Neural cell (in vitro differentiated cells): Measurements from ENCODE around the gene NEURL1. TPM values are rescaled to one million over a fixed set of nuclear protein-coding genes. Genes with fewer than 3 reads are reported as not detected.

Source experiments
- H2AFZ ChIP-seq: fragments of 200-600, 300-800 bp; sonication (generic), shearing (Covaris generic); 2 replicates; pipeline ENCODE4 v1.6.0; 2014; ENCODE audit warnings: low read depth, mild to moderate bottlenecking, antibody characterized with exemption, low read length, moderate library complexity
- H3F3A ChIP-seq: fragments of 200-600 bp; shearing (Covaris generic); 2 replicates; pipeline ENCODE4 v1.6.1; 2016; ENCODE audit warnings: mild to moderate bottlenecking, moderate library complexity, mixed read lengths, antibody characterized with exemption, low read length; ENCODE audit not compliant: insufficient read depth, poor library complexity, severe bottlenecking
- H3K27ac ChIP-seq: fragments of 200-600, 300-800 bp; sonication (generic), shearing (Covaris generic); 2 replicates; pipeline ENCODE4 v1.5.1; 2014; ENCODE audit warnings: mild to moderate bottlenecking, low read length, moderate library complexity
- H3K27me3 ChIP-seq: fragments of 300-800, 200-600 bp; sonication (generic), shearing (Covaris generic); 2 replicates; pipeline ENCODE4 v1.6.0; 2014; ENCODE audit warnings: mild to moderate bottlenecking, low read depth, low read length, moderate library complexity; ENCODE audit not compliant: insufficient read depth
- H3K36me3 ChIP-seq: fragments of 300-800, 200-600 bp; sonication (generic), shearing (Covaris generic); 2 replicates; pipeline ENCODE4 v1.5.1; 2014; ENCODE audit warnings: mild to moderate bottlenecking, antibody characterized with exemption, low read length, moderate library complexity; ENCODE audit not compliant: insufficient read depth
- H3K4me2 ChIP-seq: fragments of 300-800, 200-600 bp; sonication (generic), shearing (Covaris generic); 2 replicates; pipeline ENCODE4 v1.6.0; 2014; ENCODE audit warnings: mild to moderate bottlenecking, low read length
- H3K4me3 ChIP-seq: fragments of 300-800, 200-600 bp; sonication (generic), shearing (Covaris generic); 2 replicates; pipeline ENCODE4 v1.5.1; 2014; ENCODE audit warnings: mild to moderate bottlenecking, low read length, moderate library complexity
- H3K79me2 ChIP-seq: fragments of 200-600 bp; shearing (Covaris generic); replicated peaks from 2 replicates; pipeline ENCODE4 v1.6.0; 2014; ENCODE audit warnings: mild to moderate bottlenecking, low read length, moderate library complexity; ENCODE audit not compliant: insufficient read depth
- H3K9ac ChIP-seq: fragments of 300-800, 200-600 bp; sonication (generic), shearing (Covaris generic); 2 replicates; pipeline ENCODE4 v1.6.1; 2016; ENCODE audit warnings: mild to moderate bottlenecking, low read length, mixed read lengths
- H3K9me2 ChIP-seq: fragments of 200-600 bp; shearing (Covaris generic); 2 replicates; pipeline ENCODE4 v1.6.1; 2016; ENCODE audit warnings: mild to moderate bottlenecking, low read length, mixed read lengths; ENCODE audit not compliant: insufficient read depth
- H3K9me3 ChIP-seq: fragments of 200-600, 300-800 bp; sonication (generic), shearing (Covaris generic); 2 replicates; pipeline ENCODE4 v1.6.1; 2016; ENCODE audit warnings: mild to moderate bottlenecking, mixed run types, low read length, moderate library complexity, mixed read lengths
- H4K20me1 ChIP-seq: fragments of 200-600 bp; shearing (Covaris generic); 2 replicates; pipeline ENCODE4 v1.6.1; 2016; ENCODE audit warnings: mild to moderate bottlenecking, mixed run types; ENCODE audit not compliant: insufficient read depth
- EP300 ChIP-seq: fragments of 450-650 bp; conservative IDR thresholded peaks from 2 replicates; pipeline ENCODE4 v1.6.1; 2014; ENCODE audit warnings: antibody characterized with exemption, mild to moderate bottlenecking, moderate library complexity; ENCODE audit not compliant: poor library complexity, severe bottlenecking
- EZH2 ChIP-seq: fragments of 200-600, 300-800 bp; shearing (Covaris generic), sonication (generic); IDR thresholded peaks from 2 replicates; pipeline ENCODE4 v1.6.1; 2014; ENCODE audit warnings: antibody characterized with exemption, low read length, borderline replicate concordance, mild to moderate bottlenecking; ENCODE audit not compliant: insufficient read depth, poor library complexity, severe bottlenecking
- MXI1 ChIP-seq: fragments of 450-650 bp; conservative IDR thresholded peaks from 2 replicates; pipeline ENCODE4 v1.6.1; 2014; ENCODE audit warnings: antibody characterized with exemption, mild to moderate bottlenecking; ENCODE audit not compliant: poor library complexity, severe bottlenecking
- POLR2AphosphoS5 ChIP-seq: IDR thresholded peaks from 2 replicates; pipeline ENCODE4 v1.6.1; 2012
- RAD21 ChIP-seq: fragments of 450-650 bp; conservative IDR thresholded peaks from 2 replicates; pipeline ENCODE4 v1.6.1; 2014; ENCODE audit warnings: antibody characterized with exemption, mild to moderate bottlenecking, moderate library complexity
- SMC3 ChIP-seq: fragments of 450-650 bp; conservative IDR thresholded peaks from 2 replicates; pipeline ENCODE4 v1.6.1; 2014; ENCODE audit warnings: antibody characterized with exemption, mild to moderate bottlenecking, moderate library complexity; ENCODE audit not compliant: poor library complexity
- TAF1 ChIP-seq: IDR thresholded peaks from 2 replicates; pipeline ENCODE4 v1.6.1; 2012; ENCODE audit warnings: low read depth
- polyA plus RNA-seq: library from polyadenylated mRNA; depleted of rRNA; stranded (reverse); fragments of >200 nt; gene quantifications from 2 replicates; pipeline ENCODE4 v1.2.3, GENCODE V29; 2014
- TF ChIP-seq, protein P1 (sequence below): IDR thresholded peaks from 2 replicates; pipeline ENCODE4 v1.6.1; 2012; ENCODE audit warnings: borderline replicate concordance
- TF ChIP-seq, protein P2 (sequence below): fragments of 450-650 bp; IDR thresholded peaks from 2 replicates; pipeline ENCODE4 v1.5.1; 2014; ENCODE audit warnings: antibody characterized with exemption, mild to moderate bottlenecking, moderate library complexity; ENCODE audit not compliant: poor library complexity, severe bottlenecking

Gene NEURL1
- polyA plus RNA-seq, 1 donor from 2014 or later = 12.3 TPM

- no peaks in the 10 kb centered on the region for H4K20me1 ChIP-seq
- no peaks in the 10 kb centered on the region for H3K36me3 ChIP-seq
- H3K27ac ChIP-seq = no peak overlapping the region
- no peak overlapping the region for H3K4me2 ChIP-seq
- no peaks in the 10 kb centered on the region for H3K9me2 ChIP-seq
- no peak overlapping the region for H3K4me3 ChIP-seq
- H3K9ac ChIP-seq = no peak overlapping the region
- H3K79me2 ChIP-seq = no peaks in the 10 kb centered on the region
- H3K27me3 ChIP-seq = no peaks in the 10 kb centered on the region
- H3F3A ChIP-seq = no peaks in the 10 kb centered on the region
- no peaks in the 10 kb centered on the region for H3K9me3 ChIP-seq
- H2AFZ ChIP-seq = no peak overlapping the region
- TF ChIP-seq TAF1 (no peak), SMC3 (no peak), EP300 (no peak), MXI1 (no peak), RAD21 (no peak), EZH2 (no peak), POLR2AphosphoS5 (no peak)
- TF ChIP-seq, protein P1, sequence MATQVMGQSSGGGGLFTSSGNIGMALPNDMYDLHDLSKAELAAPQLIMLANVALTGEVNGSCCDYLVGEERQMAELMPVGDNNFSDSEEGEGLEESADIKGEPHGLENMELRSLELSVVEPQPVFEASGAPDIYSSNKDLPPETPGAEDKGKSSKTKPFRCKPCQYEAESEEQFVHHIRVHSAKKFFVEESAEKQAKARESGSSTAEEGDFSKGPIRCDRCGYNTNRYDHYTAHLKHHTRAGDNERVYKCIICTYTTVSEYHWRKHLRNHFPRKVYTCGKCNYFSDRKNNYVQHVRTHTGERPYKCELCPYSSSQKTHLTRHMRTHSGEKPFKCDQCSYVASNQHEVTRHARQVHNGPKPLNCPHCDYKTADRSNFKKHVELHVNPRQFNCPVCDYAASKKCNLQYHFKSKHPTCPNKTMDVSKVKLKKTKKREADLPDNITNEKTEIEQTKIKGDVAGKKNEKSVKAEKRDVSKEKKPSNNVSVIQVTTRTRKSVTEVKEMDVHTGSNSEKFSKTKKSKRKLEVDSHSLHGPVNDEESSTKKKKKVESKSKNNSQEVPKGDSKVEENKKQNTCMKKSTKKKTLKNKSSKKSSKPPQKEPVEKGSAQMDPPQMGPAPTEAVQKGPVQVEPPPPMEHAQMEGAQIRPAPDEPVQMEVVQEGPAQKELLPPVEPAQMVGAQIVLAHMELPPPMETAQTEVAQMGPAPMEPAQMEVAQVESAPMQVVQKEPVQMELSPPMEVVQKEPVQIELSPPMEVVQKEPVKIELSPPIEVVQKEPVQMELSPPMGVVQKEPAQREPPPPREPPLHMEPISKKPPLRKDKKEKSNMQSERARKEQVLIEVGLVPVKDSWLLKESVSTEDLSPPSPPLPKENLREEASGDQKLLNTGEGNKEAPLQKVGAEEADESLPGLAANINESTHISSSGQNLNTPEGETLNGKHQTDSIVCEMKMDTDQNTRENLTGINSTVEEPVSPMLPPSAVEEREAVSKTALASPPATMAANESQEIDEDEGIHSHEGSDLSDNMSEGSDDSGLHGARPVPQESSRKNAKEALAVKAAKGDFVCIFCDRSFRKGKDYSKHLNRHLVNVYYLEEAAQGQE = no peak
- TF ChIP-seq, protein P2, sequence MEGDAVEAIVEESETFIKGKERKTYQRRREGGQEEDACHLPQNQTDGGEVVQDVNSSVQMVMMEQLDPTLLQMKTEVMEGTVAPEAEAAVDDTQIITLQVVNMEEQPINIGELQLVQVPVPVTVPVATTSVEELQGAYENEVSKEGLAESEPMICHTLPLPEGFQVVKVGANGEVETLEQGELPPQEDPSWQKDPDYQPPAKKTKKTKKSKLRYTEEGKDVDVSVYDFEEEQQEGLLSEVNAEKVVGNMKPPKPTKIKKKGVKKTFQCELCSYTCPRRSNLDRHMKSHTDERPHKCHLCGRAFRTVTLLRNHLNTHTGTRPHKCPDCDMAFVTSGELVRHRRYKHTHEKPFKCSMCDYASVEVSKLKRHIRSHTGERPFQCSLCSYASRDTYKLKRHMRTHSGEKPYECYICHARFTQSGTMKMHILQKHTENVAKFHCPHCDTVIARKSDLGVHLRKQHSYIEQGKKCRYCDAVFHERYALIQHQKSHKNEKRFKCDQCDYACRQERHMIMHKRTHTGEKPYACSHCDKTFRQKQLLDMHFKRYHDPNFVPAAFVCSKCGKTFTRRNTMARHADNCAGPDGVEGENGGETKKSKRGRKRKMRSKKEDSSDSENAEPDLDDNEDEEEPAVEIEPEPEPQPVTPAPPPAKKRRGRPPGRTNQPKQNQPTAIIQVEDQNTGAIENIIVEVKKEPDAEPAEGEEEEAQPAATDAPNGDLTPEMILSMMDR = no peak
Measured at GRCh38 chr10:103582331-103583123, 89.0 kb downstream of the NEURL1 start.

GRCh38 chr10:103583871-103584215, 90.3 kb downstream of the NEURL1 start:
- Histone ChIP-seq H3K9ac (no peak overlapping the region), H2AFZ (no peak overlapping the region), H3K27me3 (no peaks in the 10 kb centered on the region), H3K4me3 (no peak overlapping the region), H3K79me2 (no peaks in the 10 kb centered on the region), H3K27ac (no peak overlapping the region), H3K9me3 (no peaks in the 10 kb centered on the region), H3F3A (no peaks in the 10 kb centered on the region), H3K9me2 (no peaks in the 10 kb centered on the region), H4K20me1 (no peaks in the 10 kb centered on the region), H3K36me3 (no peaks in the 10 kb centered on the region), H3K4me2 (no peak overlapping the region)
- TF ChIP-seq, protein P2 = no peak
- TF ChIP-seq EZH2 = no peak
- TF ChIP-seq TAF1 = no peak
- TF ChIP-seq RAD21 = no peak
- TF ChIP-seq SMC3 = no peak
- no peak for TF ChIP-seq MXI1
- TF ChIP-seq EP300 = no peak
- TF ChIP-seq, protein P1 = no peak
- TF ChIP-seq POLR2AphosphoS5 = no peak
